HG02840 (cell line): ENCODE data around the gene PLPP3.

ENCODE experiments used
- ATAC-seq: cut with Tn5 transposase; IDR thresholded peaks from one replicate; pipeline ENCODE4 v1.9.1; 2021; ENCODE audit warnings: mild to moderate bottlenecking, moderate library complexity, moderate number of reproducible peaks; ENCODE audit not compliant: unreplicated experiment, low FRiP score

PLPP3 gene

DNA sequence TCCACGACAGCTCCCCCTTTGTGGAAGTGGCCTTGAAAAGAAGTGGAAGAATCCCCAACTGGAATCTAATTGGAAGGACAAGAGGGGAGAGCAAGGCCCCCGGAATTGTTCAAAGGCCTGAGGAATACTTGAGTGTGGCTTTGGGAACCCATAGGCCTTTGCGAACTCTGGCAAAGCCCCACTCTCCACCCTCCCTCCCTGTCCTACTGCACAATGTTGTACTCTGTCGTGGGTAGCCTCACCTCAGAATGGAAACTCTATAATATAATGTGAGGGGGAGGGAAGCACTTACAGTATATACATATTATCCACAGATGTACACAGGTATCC is 28.5 kb downstream of the PLPP3 start:
- ATAC-seq = no peak

DNA sequence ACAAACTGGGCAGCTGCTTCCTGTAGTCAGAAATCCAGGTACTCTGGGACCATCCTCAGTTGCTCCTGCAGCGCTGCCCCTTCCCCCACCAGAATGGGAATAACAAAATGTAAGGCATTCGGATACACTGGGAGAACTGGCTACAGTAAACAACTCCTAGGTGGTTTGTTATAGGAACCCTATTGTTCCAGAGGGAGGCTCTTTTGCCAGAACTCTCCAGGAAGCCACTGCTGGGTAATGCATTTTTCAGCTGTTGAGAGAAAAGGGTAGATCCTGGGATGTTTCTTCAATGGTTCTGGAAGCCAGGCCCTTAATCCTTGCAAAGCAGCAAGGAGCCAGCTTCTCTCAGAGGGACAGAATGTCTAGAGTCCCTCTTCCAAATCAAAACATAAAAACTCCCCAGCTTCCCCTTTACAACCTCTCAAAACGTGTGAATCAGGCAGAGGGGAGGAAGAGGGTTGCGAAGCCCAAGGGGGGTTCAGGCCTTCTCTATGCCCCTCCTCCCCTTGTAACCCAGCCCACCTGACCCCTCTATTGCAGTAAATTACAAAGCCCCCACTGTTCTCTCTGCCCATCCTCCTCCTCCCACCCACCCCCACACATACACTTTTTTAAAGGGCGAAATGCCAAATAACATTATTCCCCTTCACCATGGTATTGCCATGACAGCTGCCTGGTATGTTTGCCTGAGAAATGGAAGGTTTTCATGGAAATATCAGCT is 29.1 kb downstream of the PLPP3 start:
- ATAC-seq = no peak

DNA sequence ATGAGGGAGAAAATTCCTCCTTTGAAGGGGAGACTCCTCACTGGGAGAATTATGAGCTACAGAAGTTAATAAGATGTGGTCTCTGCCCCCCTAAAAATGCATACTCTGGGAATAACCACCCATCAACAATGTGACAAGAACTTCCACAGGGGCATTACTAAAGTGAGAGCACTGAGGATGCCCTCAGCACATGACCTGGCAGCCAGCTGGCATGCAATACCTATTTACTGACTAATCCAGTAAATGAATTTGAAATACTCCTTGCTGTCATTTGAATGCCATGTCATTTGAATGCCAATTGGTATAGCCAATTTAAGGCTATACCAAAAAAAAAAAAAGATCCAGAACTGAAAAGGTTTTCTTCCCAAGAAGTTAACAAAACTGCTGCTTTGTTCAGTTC is 30.8 kb downstream of the PLPP3 start:
- no peak for ATAC-seq

DNA sequence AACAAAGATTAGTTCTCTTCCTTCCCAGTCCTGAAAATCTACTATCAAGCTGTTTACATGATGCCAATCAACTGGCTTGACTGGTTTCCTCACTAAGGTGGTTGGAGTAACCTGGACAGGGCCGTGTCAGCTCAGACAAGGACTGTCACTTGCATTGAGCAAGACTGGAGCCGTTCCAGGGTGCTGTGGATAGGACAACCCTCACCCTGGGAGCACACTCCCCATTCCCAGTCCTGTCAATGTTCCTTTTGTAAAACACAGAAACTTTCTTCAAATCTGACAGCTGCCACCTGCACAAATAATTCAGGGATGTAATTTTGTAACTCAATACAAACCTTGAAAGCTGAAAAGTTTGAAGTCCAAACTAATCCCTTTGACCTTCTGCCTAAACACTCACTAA is 31.4 kb downstream of the PLPP3 start:
- no peak for ATAC-seq

DNA sequence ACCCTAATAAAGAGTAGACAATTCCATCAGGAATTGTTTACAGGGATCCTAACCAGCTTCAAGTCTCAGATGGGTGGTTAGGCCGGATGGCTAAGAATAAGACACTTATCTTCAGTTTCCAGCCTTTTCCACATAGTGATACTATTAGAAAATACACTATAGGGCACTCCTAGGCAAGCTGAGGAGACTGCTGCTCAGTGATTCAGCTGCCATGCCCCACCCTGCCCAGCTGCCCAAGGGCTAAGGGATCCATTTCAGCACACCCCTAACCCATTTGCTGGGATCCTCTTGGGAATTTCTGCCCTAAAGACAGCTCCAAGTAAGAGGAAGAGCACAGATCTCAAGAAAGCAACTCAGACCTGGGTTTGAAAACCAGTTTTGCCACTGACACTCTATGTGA is 31.9 kb downstream of the PLPP3 start:
- ATAC-seq = no peak

DNA sequence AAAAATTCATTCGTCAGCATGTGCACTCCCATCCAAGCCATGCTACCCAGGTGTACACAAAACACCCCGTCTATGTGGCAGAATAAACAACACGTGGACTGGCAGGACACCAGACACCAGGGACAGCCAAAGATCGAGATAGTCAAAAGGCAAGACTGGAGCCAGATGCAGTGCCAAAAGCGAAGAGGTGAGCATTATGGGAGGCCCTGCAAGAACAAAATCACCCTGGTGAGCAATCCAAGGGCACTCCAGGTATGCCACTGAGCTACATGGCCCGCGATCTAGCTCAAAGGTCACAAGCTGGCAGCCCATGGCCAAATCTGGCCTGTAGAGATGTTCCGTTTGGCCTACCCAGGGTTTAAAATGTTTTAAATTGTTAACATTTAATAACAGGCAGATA is 33.7 kb downstream of the PLPP3 start:
- ATAC-seq = no peak

DNA sequence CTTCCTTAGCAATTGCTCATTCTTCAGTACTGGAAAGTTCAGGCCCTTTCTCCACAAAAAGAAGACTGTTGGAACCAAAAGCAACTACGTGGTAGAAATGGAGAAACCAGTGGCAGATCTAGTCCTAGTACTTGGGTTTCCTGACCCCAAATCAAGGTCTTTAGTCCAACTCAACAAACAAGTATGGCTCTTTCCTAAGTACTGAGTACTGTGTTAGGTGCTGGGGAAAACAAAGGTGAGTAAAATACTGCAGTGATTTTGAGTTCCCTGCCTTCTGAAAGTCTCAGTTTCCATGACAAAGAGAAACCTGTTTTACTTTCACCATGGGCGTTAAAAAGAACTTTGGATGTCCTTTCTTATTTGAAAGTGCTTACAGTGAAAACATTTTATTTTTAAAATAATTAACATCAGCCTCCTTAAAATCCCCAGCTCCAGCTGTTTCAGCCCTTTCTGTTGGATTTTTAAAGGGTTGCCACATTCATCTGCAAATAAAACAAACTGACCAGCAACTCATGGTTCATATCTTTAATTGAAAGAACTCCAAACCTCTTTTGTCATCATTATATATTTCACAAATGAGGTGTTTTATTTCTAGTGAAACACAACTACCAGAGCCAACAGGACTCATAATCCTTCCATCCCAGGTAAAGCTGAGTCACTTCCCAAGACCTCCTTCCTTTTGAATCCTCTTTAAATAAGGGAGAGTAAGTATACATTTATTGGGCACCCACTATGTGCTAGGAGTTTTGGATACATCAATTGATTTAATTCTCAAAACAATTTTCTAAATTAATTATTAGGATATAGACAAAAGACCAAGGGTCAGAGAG is 35.4 kb downstream of the PLPP3 start:
- ATAC-seq = no peak

DNA sequence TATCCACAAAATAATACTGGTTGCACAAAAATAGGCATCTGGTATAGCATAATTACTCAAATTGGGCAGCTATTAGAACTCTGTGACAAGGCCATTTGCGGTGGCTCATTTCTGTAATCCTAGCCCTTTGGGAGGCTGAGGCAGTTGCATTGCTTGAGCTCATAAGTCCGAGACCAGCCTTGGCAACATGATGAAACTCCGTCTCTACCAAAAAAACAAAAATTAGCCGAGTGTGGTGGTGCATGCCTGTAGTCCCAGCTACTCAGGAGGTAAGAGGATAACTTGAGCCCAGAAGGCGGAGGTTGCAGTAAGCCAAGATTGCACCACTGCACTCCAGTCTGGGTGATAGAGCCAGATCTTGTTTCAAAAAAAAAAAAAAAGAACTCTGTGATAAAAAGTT is 36.7 kb downstream of the PLPP3 start:
- ATAC-seq = no peak

DNA sequence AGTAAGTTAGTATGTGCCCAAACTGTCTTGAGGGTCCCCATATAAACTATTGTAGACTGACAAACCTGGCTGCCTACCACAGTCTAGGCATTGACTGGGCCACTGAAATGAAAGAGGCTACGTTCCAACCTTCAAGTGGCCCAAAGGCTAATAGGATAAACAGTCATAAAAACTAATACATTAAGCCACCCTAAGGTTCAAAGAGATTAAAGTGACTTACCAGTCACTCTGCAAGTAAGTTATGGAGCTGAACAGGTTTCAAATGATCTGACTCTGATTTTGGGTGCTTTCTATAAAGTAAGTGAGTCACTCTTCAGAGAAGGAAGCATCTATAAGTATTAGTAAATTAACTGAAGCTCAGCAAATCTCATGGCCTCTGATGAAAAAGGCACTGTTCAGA is 38.0 kb downstream of the PLPP3 start:
- no peak for ATAC-seq

DNA sequence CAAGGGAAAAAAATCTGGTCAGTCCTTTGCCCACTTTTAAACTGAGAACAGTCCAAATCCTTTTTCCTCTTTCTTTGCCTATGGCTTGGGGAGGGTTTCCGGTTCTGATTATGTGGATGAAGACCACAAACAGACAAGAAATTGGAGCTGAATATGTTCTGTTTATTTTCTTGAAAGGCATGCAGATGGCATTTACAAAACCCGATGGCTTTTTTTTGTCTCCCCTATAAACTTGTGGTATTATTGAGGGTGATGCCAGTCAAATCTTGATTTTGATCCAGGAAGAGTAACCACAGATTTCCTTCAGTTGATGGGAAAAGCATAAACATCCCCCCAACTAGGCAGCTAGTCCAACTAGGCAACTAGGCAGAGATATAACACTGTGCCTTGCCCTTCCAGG is 38.9 kb downstream of the PLPP3 start:
- no peak for ATAC-seq

DNA sequence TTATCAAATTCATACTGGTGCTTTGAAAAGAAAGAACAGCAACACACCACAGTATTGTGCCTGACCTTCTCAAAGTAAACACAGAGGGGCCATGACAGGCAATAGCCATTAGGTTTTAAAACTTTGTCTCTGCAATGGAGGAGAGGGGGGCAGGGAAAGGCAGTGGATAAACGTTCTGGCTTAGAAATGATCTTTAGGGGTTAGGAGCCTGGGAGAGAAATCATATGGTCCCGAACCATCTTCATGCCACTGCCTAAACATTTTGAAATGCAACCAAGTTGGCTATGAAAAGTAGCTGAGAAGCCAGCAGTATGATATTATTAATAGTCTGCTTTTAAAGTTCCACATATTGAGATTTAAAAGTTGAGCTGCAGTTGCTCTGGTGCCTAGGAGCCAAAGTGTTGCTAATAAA is 39.8 kb downstream of the PLPP3 start:
- ATAC-seq = no peak

DNA sequence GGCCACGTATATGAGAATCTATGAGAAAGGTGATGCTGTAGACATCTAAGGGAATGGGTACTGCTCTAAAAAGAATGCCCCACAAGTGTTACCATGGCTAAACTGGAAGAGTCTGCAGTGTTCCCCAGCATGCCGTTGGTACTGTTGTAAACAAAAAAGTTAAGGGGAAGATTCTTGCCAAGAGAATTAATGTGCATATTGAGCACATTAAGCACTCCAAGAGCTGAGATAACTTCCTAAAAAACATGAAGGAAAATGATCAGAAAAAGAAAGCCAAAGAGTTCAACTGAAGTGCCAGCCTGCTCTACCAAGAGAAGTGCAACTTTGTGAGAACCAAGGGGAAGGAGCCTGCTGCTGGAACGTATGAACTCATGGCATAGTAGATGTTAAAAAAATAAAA is 40.8 kb downstream of the PLPP3 start:
- no peak for ATAC-seq

DNA sequence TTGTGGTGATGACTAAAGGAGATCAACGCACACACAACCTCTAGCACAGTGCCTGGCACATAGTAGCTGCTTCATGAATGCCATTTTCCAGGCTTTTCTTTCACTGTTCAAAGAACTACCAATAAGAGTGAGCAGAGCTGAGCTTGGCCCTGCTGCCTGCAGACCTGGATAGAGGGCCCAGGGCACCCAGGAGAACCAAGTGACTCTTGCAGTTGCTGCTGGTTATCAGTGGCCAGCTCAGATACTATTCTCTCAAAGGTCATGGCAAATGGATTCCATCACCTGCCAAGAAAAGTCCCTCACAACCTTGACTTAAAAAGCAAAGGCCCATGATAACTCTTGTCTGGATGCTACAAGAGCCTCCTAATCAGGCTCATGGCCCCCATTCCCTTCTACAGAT is 41.7 kb downstream of the PLPP3 start:
- no peak for ATAC-seq

DNA sequence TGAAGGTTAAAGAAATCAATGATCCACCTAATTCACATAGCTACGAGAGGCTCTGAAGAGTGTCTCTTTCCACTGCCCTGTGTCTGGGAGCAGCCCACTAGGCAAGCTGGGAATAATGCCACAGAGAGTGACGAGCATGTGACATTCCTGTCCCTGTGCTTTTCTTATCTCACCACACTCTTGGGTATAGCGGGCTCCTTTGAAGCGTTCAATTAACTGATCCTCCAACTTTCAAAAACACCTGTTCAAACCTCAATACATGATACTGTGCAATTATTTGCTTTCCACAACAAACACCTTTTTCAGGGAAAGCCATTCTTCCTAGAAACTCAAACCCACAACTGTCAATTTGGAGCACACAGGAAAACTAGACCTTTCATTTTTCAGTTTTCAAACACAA is 43.4 kb downstream of the PLPP3 start:
- no peak for ATAC-seq

DNA sequence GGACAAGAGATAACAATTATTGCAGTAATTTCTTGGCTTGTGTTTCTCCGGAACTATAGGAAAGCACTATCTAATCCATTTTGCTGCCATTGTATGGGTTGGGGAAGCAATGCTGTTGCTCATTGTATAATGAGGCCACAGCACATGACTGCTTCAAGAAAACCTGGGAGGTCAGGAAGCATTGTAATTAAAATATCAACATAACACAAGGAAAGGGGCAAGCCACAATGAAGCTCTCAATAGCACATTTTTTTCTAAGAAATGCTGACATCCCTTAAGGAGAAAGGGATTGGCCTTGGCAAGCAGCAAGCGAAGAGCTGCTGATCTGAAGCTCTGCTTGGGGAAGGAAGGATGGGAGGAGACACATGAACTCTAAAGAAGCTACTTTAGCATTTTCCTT is 44.0 kb downstream of the PLPP3 start:
- ATAC-seq = no peak

DNA sequence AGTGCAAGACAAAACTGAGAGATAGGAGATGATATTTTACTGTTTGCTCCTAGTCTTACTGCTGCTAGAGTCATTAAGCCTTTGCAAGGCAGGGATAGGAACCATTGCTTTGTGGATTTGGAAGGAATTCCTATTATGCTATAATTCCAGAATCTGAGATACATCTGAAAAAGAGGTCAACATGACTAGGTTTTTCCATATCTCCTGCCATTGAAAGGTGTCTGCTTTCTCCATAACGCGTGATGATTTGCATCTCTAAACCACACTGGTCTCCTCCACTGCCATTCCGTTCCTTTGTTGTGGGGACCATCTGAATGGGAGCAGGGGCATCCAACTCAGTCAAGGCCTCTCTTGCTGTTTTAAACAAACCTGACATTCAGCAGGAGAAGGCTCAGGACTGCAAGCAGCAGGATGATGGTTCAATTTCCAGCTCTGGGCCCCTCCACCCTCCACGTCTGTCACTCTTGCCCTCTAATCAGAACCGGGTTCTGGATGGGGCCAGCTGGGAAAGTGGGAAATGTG is 45.2 kb downstream of the PLPP3 start:
- no peak for ATAC-seq

DNA sequence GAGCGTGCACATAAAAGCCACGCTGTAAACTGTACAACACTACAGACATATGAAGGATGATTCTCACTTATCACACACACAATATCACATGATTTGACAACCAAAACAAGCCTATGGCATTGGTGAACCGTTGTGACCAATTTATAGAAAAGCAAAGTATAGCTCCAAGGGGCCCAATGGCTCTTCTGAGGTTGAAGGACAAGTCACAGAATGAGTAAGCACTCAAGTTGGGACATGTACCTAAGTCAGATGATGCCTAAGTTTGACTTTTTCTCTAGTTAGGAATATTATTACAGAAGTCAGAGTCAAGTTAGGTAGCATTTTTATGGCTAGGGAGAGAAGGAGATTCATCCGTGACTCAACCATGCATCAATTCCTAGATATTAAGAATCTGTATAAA is 45.7 kb downstream of the PLPP3 start:
- ATAC-seq = peak; percentile 61

DNA sequence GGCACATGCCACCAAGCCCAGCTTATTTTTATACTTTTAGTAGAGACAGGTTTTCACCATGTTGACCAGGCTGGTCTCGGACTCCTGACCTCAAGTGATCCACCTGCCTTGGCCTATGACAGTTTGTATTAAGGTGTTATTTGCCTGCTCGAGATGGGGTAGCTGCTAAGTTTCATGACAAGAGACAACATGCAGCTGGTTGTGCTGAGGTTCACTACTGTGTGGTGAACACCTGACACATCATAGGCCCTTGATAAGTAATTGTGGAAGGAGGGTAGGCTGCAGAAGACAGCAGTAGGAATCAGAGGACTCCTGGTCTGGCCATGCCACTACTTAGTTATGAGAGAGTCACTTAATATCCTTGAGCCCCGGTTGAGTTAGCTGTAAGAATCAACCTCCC is 46.2 kb downstream of the PLPP3 start:
- no peak for ATAC-seq

DNA sequence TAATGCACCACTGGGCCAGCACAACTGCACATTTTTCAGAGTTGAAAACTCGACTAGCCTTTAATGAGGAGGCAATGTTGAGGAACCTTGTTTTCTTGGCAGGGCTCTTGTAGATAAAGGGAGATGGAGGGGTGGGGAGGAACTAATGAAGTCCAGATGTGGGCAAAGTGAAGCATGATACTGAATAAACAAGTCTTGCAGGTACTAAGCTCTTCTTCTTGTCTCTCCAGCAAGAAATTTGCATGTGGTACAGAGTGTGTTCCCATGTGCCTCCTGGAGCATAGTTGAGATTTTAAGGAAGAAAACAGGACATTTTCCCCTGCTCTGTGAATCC is 47.0 kb downstream of the PLPP3 start:
- ATAC-seq = no peak

DNA sequence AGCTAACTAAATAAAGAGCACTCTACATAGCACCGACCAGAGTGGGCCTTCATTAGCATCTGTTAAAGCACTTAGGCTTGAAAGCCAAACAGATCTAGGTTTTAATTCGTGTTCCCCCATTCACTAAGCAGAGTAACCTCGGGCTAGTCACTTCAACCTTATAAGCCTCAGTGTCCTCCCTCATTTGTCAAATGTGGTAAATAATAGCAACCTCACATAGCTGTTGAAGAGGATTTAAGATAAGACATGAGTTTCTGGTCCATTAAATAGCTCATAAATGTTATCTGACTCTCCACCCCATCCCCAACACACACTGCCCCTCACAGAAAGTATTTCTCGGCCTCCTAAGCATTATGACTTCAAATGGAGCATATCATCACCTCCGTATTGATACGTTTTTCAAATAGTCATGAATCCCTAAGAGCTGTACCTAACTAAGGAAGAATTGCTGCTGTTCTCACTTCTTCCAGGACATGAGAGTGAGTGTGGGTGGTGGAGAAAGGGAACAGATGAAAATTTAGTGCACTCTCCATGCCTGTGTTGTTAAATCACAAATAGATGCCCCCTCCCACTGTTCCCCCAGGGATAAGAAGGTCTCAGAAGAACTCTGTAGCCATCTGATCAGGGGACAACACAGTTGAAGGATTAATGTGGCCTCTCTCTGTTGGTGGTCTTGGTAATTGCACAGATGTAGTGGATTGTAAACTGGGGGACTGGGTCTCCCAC is 47.6 kb downstream of the PLPP3 start:
- ATAC-seq = no peak

DNA sequence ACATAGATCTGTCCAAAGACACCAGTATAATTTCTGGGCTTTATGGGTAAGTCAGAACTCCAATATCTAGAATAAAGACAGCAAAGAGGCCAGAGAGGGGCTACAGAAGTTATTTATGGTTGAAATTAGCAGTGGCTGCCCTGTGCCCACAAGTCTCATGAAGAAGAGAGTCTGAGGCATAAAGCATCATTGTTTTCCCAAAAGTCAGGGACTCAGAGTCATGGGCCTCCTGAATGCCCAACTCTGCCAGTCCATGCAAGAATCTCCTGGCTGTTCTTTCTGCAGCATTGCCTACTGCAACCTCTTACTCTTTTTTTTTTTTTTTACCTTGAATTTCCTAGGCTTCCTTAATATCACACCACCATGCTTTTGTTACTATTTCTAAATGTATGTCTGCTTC is 49.6 kb downstream of the PLPP3 start:
- ATAC-seq = no peak
